ENCODE results near the gene RCVRN. TPM values are rescaled to one million over a fixed set of nuclear protein-coding genes. Genes with fewer than 3 reads are reported as not detected.
A peak's percentile ranks its signal among the peaks of the same experiment; 100 is the strongest.

Gene RCVRN
- total and polyA plus RNA-seq, 12 donors, result 0.11 to 0.66 (median 0.29) TPM; not detected in 3

GRCh38 chr17:9931144-9931741, 26.2 kb upstream of the RCVRN start:
- H3K4me3 ChIP-seq, result no peak overlapping the region
- peaks cover 0 to 11% (median 0%) of the 10 kb centered on the region in 9 donors for H3K4me1 ChIP-seq
- intact Hi-C loops (cut with DNase I), result no loop called here
- no peak for TF ChIP-seq CTCF (IDR thresholded peaks at IDR 0.05)
- peaks cover 0 to 78% (median 5%) of the 10 kb centered on the region in 9 donors for H3K36me3 ChIP-seq
- peak overlapping the region in 1 of 10 donors; percentile 77 for H3K27ac ChIP-seq
- no peaks in the 10 kb centered on the region for H3K27me3 ChIP-seq
- no peaks in the 10 kb centered on the region for H3K9me3 ChIP-seq
- WGBS, 2 donors, result 69 to 75% methylated on average over 12 of the region's 12 CpGs
- DNase-seq (no peak), ATAC-seq (no peak)

GRCh38 chr17:9929871-9930270, 24.8 kb upstream of the RCVRN start:
- DNase-seq (no peak), ATAC-seq (peak in 1 of 8 donors; percentile 20)
- H3K27me3 ChIP-seq, result no peaks in the 10 kb centered on the region
- no peak overlapping the region for H3K4me3 ChIP-seq
- H3K36me3 ChIP-seq, result peaks cover 0 to 78% (median 5%) of the 10 kb centered on the region in 9 donors
- peak overlapping the region in 2 of 10 donors; percentile 21 to 77 for H3K27ac ChIP-seq
- no peaks in the 10 kb centered on the region for H3K9me3 ChIP-seq
- 83 to 84% methylated on average over 8 of the region's 8 CpGs for WGBS, 2 donors
- no peak for TF ChIP-seq CTCF (IDR thresholded peaks at IDR 0.05)
- intact Hi-C loops (cut with DNase I), result loop anchor here in 6 of 10 donors (5.0 to 10.0 kb wide), 4 partner anchors 295 to 687 kb away; no protein-coding TSS in a partner anchor
- H3K4me1 ChIP-seq, result peaks cover 0 to 11% (median 0%) of the 10 kb centered on the region in 9 donors

GRCh38 chr17:9928601-9929333, 23.7 kb upstream of the RCVRN start:
- ATAC-seq (peak in 6 of 8 donors; percentile 16 to 56 (median 32)), DNase-seq (no peak)
- peak in 4 of 9 donors; percentile 15 to 32 (median 20) for TF ChIP-seq CTCF (IDR thresholded peaks at IDR 0.05)
- H3K4me3 ChIP-seq, result no peak overlapping the region
- H3K36me3 ChIP-seq, result peaks cover 0 to 72% (median 5%) of the 10 kb centered on the region in 9 donors
- H3K27me3 ChIP-seq, result no peaks in the 10 kb centered on the region
- H3K27ac ChIP-seq, result peak overlapping the region in 5 of 10 donors; percentile 10 to 77 (median 34)
- H3K4me1 ChIP-seq, result peaks cover 0 to 11% (median 0%) of the 10 kb centered on the region in 9 donors
- WGBS, 2 donors, result 45 to 64% methylated on average over 13 of the region's 13 CpGs
- no peaks in the 10 kb centered on the region for H3K9me3 ChIP-seq
- intact Hi-C loops (cut with DNase I), result loop anchor here in 6 of 10 donors (5.0 to 10.0 kb wide), 4 partner anchors 296 to 689 kb away; no protein-coding TSS in a partner anchor

GRCh38 chr17:9926150-9926804, 21.2 kb upstream of the RCVRN start:
- no peak for TF ChIP-seq CTCF (IDR thresholded peaks at IDR 0.05)
- DNase-seq (no peak), ATAC-seq (peak in 1 of 8 donors; percentile 40)
- Histone ChIP-seq H3K4me1 (peaks cover 0 to 10% (median 0%) of the 10 kb centered on the region in 9 donors), H3K27ac (no peak overlapping the region), H3K36me3 (peaks cover 0 to 70% (median 0%) of the 10 kb centered on the region in 9 donors), H3K9me3 (no peaks in the 10 kb centered on the region), H3K27me3 (no peaks in the 10 kb centered on the region), H3K4me3 (no peak overlapping the region)
- intact Hi-C loops (cut with DNase I), result loop anchor here in 6 of 10 donors (5.0 to 10.0 kb wide), 4 partner anchors 299 to 691 kb away; no protein-coding TSS in a partner anchor
- WGBS, 2 donors, result 87 to 91% methylated on average over 21 of the region's 21 CpGs

All from heart right ventricle (tissue), 16 donors.